ENCODE measurements around the gene PDK2.

Gene PDK2

DNA sequence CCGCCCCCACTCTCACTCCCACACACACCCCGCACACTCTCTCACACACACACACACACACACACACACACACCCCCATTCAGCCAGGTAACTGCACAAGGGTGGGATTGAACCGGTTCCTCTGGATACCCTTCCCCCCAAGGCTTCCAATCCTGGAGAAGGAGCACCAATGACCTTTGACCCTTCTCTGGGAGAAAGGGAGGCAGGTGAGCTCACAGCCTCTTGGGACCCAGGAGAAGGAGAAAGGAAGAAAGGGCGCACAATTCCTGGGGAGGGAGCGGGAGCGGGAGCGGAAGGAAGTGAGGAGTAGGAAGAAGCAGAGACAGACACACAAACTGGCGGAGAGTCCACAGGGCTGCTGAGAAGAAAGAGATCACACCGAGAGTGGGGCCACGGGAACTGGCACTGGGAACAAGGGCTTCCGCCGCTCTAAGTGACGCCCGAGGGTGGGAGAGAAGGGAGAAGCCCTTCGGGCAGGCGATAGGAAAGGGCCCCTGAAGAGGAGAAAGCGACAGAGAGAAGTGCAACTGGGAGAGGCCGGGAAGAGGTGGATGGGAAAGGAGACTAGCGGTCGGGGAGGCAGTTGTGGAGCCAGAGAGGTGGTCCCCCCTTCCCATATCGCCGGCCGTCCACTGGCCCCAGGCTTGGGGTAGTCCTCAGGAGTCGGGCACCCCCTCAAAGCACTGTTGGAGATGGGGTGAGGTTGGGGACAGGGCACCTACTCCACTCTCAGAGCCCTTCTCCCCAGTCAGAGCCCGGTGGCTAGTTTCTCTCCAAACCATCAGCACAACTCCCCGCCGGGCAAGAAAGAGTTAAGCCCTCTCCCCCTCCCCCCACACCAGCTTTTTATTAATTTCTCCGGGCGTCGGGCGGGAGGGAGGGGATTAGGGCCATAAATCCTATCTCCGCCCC is 33.5 kb downstream of the PDK2 start:
- no peak for TF ChIP-seq CTCF (IDR thresholded peaks at IDR 0.05; ENCODE audit: borderline replicate concordance, extremely low read depth, low read length, poor library complexity, severe bottlenecking)
- TF ChIP-seq EZH2 (IDR thresholded peaks at IDR 0.05; ENCODE audit: borderline replicate concordance, low read depth, low read length, severe bottlenecking): no peak
- Histone ChIP-seq H3K27me3 (ENCODE audit: insufficient read depth, low read length, poor library complexity) (peaks cover 18% of the 10 kb centered on the region), H3K27ac (ENCODE audit: low read length) (no peak overlapping the region), H3K79me2 (ENCODE audit: insufficient read depth, low read length) (no peaks in the 10 kb centered on the region), H4K20me1 (ENCODE audit: insufficient read depth, low read length) (0 out of 2 replicates have a peak, but pooled peaks cover 5% of the 10 kb centered on the region), H3K9me3 (ENCODE audit: insufficient read depth, low read length, severe bottlenecking) (no peaks in the 10 kb centered on the region), H3K4me1 (ENCODE audit: insufficient read depth, low read length) (no peaks in the 10 kb centered on the region), H3K9ac (ENCODE audit: low read depth, low read length) (no peak overlapping the region), H3K4me2 (ENCODE audit: insufficient read depth, low read length) (no peak overlapping the region), H3K36me3 (ENCODE audit: insufficient read depth, low read length) (no peaks in the 10 kb centered on the region), H2AFZ (ENCODE audit: low read depth, low read length) (no peak overlapping the region), H3K4me3 (ENCODE audit: low read depth in 1 of 2, low read length in 2 of 2) (no peak overlapping the region)
- ATAC-seq (ENCODE audit: insufficient read depth, low read depth) (no peak), DNase-seq (no peak)

DNA sequence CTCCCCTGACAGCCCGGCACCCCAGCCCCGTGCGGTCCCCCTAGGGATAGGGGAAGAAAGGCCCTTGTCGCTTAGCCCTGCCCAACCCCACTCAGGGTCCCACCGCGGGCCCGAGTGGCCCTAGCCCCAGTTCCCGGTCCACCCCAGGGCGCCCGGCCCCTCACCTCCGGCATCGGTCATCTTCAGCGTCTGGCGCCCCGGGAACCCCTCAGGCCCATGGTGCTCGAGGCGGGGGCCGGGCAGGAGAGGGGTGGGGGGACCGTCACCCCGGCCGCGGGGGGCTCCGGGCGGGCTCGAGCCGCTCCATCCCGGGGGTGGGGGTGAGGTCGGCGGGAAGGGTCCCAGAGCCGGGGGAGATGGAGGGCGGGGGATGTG is 34.2 kb downstream of the PDK2 start:
- Histone ChIP-seq H3K9ac (ENCODE audit: low read depth, low read length) (no peak overlapping the region), H3K4me2 (ENCODE audit: insufficient read depth, low read length) (no peak overlapping the region), H3K4me1 (ENCODE audit: insufficient read depth, low read length) (no peaks in the 10 kb centered on the region), H4K20me1 (ENCODE audit: insufficient read depth, low read length) (0 out of 2 replicates have a peak, but pooled peaks cover 5% of the 10 kb centered on the region), H2AFZ (ENCODE audit: low read depth, low read length) (no peak overlapping the region), H3K36me3 (ENCODE audit: insufficient read depth, low read length) (peaks cover under 1% of the 10 kb centered on the region; the same call in 1 of the 2 replicates), H3K27ac (ENCODE audit: low read length) (no peak overlapping the region), H3K4me3 (ENCODE audit: low read depth in 1 of 2, low read length in 2 of 2) (no peak overlapping the region), H3K9me3 (ENCODE audit: insufficient read depth, low read length, severe bottlenecking) (no peaks in the 10 kb centered on the region), H3K27me3 (ENCODE audit: insufficient read depth, low read length, poor library complexity) (peaks cover 18% of the 10 kb centered on the region), H3K79me2 (ENCODE audit: insufficient read depth, low read length) (no peaks in the 10 kb centered on the region)
- TF ChIP-seq EZH2 (IDR thresholded peaks at IDR 0.05; ENCODE audit: borderline replicate concordance, low read depth, low read length, severe bottlenecking) (no peak), CTCF (IDR thresholded peaks at IDR 0.05; ENCODE audit: borderline replicate concordance, extremely low read depth, low read length, poor library complexity, severe bottlenecking) (no peak)
- DNase-seq: no peak
- ATAC-seq (ENCODE audit: insufficient read depth, low read depth): no peak

GRCh38 chr17:50129728-50130558 is 34.8 kb downstream of the PDK2 start, which contains the start of gene SAMD14:
TSS of gene SAMD14 (minus strand) at chr17:50130160. CDS start at chr17:50124959, 5,201 bp downstream.
- Histone ChIP-seq H3K36me3 (ENCODE audit: insufficient read depth, low read length) (peaks cover 7% of the 10 kb centered on the region), H3K27me3 (ENCODE audit: insufficient read depth, low read length, poor library complexity) (peaks cover 18% of the 10 kb centered on the region), H3K4me2 (ENCODE audit: insufficient read depth, low read length) (no peak within 1 kb of the TSS), H3K79me2 (ENCODE audit: insufficient read depth, low read length) (no peaks in the 10 kb centered on the region), H3K4me3 (ENCODE audit: low read depth in 1 of 2, low read length in 2 of 2) (no peak within 1 kb of the TSS), H4K20me1 (ENCODE audit: insufficient read depth, low read length) (0 out of 2 replicates have a peak, but pooled peaks cover 5% of the 10 kb centered on the region), H3K27ac (ENCODE audit: low read length) (no peak within 1 kb of the TSS), H3K9me3 (ENCODE audit: insufficient read depth, low read length, severe bottlenecking) (no peaks in the 10 kb centered on the region), H3K9ac (ENCODE audit: low read depth, low read length) (no peak within 1 kb of the TSS), H3K4me1 (ENCODE audit: insufficient read depth, low read length) (no peaks in the 10 kb centered on the region), H2AFZ (ENCODE audit: low read depth, low read length) (no peak within 1 kb of the TSS)
- TF ChIP-seq CTCF (IDR thresholded peaks at IDR 0.05; ENCODE audit: borderline replicate concordance, extremely low read depth, low read length, poor library complexity, severe bottlenecking): no peak
- no peak for TF ChIP-seq EZH2 (IDR thresholded peaks at IDR 0.05; ENCODE audit: borderline replicate concordance, low read depth, low read length, severe bottlenecking)
- no peak for ATAC-seq (ENCODE audit: insufficient read depth, low read depth)
- no peak for DNase-seq
